IPS DF 4.7 (cell line): ENCODE measurements around the gene CNTLN.
"Not testable (repeated sequence)": the region's sequence is repeated elsewhere in the genome, so short reads cannot be mapped to it uniquely, and the experiment has no call there.

Experiments used
- DNase-seq: peaks from one replicate; pipeline ENCODE4 v3.0.0-alpha.2; 2013; ENCODE audit warnings: low spot score; ENCODE audit errors: extremely low read depth

CNTLN gene

DNA sequence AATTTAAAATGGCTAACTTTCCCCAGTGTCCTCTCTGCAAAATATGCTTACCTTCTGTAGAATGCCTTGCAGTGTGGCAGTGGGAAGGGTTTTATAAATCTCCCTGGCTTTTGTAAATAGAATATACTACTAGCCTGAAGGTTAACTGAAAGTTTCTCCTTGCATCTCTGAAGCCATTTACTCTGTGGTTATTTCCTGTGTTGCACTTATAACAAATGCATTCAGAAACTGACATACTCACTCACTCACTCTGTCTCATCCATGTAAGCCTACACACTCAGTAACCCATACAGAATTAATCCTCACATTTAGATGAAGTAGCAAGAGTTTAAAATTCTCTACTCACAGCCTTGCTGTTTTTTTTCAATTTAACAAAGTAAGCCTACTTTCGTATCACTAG, 356.9 kb downstream of the CNTLN start:
- DNase-seq = no peak

DNA sequence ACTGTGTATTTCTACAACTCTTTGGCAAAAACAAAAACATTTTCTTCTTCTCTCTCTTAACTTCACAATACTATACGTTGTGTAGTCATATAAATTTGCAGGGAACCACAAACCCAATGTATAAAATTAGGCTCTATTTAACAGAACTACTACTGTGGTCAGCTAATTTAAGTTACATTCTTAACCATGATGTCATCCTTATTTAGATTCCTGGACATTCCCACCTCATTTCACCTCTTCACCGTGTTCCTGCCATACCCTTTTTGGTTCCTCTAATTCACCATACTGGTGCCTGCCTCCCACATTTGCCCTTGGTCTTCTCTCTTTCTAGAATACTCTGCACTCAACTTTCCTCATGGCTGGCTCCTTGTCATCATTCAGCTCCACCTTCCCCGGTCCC, 368.4 kb downstream of the CNTLN start:
- DNase-seq = no peak

DNA sequence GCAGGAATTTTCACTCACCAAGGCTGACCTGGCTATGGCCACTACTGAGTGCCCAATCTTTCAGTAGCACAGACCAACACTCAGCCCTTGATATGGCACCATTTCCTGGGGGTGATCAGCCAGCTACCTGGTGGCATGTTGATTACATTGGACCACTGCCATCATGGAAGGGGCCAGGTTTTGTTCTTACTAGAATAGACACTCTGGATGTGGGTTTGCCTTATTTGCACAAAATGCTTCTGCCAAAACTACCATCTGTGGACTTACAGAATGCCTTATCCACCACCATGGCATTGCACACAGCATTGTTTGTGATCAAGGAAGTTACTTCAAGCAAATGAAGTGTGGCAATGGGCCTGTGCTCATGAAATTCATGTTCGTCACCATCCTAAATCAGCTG, 374.3 kb downstream of the CNTLN start:
- DNase-seq = no peak

DNA sequence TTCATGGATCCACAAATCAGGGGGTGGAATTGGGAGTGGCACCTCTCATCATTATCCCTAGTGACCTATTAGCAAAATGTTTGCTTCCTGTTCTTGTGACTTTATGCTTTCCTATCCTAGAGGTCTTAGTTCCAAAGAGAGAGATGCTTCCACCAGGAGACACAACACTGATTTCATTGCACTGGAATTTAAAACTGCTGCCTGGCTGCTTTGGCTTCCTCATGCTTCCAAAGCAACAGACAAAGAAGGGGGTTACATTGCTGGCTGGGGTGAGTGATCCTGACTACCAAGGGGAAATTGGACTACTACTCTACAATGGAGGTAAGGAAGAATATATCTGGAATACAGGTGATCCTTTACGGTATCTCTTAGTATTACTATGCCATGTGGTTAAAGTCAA, 374.9 kb downstream of the CNTLN start:
- no peak for DNase-seq

DNA sequence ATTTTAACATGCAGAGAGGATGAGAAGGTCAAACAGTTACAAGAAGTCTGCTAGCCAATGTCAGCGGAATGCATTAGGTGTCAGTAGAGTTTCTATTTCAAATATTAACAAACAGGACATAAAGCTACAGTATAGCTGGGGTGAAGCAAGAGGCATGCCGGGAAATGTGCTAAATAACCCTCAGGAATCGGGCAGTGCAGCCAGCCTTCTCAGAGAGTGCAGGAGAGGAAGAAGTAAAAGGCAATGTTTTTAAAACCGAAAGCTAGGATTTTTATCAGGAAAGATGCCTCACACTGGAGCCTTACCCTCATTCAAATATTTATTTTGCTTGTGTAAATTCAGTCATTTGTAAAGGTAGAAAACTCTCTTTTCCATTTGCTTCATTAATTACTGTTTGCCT, 384.9 kb downstream of the CNTLN start:
- no peak for DNase-seq

DNA sequence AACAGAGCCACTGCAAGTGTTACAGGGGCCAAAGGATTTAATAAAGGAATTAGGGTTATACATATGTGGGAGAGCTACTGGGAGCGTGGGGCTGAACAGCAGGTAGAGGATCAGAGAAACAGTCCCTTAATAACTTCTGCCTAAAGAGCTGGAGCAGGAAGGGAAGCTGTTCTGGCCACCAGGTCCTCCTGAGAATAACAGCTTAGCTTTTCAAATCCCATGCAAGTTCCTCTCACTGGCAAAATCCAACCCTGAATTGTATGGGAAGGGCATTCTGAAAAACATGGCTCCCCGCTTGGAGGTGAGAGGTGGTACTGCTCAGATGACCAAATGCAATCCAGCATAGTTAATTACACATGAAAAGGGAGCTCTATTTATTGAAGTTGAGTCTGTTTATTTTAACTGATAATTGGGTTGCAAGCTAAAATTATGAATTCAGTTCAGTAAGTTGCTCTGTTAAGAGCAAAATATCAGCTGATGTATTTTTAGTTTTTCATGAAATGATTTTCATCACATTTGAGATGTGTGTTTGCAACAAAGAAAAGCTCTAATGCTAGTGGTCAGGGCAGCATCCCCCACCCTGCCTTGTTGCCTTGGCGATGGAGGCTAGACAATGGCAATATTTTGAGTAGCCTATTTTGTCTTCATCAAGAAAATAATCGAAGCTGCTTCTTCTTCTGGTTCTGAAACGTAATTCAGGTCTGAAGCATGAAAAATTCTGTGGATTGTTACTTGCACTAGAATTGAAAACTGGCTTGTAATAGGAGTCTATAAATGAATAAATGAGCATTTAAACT, 385.6 kb downstream of the CNTLN start:
- no peak for DNase-seq

DNA sequence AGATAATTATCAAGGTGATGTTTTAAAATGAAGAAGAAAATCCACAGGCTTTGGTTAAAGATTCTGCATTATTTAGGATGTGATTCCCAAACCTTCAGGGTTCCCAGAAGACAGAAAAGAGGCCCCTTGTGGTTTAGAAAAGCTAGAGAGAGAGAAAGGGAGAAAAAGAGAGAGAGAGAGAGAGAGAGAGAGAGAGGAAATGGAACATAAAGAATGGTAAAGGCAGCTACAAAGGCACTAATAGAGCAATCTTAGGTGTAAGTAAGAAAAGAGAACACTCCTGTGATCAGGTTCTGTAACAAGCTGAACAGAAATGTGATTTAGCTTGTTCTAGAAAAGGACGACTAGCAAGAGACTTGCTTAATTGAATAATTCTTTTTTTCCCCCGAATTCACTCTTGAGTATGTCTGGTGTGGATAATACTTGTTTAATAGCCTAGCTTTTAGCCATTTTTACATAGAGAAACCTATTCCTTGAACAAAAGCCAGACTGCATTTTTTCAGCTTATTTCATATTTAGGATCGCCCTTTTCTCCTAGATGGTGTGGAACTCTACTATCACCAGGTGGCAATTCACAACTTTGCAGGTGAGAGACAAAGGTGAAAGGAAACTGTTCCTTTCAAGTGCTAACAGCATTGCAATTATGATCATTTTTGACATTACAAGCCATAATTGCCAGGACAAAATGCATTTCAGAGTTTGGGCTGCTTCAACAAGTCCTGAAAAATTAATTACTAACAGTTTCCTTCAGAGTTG, 386.4 kb downstream of the CNTLN start:
- no peak for DNase-seq

DNA sequence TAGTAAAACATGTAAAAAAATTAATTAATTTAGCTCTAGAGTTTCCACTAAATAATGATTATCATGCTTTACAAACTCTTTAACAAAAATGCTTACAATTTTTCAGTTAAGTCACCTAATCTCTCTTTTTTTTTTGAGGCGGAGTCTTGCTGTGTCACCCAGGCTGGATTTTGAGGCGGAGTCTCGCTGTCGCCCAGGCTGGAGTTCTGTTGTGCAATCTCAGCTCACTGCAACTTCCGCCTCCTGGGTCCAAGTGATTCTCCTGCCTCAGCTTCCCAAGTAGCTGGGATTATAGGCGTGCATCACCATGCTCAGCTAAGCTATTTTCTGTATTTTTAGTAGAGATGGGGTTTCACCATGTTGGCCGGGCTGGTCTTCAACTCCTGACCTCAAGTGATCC, 391.9 kb downstream of the CNTLN start:
- not testable (repeated sequence) for DNase-seq

DNA sequence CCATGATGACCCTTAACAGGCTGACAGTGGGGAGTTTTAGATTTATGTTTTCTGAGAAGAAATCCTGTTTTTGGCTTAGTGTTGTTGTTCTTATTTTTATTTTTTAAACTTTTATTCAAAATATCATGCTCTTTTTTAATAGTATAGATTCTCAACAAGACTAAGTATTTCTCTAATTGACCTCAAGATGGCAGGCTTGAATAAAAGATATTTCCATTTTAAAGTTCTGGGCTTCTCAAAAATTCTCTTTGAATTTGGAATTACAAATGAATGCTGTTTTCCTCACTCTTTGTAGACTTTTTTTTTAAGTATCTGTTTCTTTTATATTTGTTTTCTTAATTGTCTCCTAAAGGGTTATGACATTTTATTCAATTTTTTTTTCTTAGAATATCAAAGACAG, 394.0 kb downstream of the CNTLN start:
- DNase-seq = no peak

DNA sequence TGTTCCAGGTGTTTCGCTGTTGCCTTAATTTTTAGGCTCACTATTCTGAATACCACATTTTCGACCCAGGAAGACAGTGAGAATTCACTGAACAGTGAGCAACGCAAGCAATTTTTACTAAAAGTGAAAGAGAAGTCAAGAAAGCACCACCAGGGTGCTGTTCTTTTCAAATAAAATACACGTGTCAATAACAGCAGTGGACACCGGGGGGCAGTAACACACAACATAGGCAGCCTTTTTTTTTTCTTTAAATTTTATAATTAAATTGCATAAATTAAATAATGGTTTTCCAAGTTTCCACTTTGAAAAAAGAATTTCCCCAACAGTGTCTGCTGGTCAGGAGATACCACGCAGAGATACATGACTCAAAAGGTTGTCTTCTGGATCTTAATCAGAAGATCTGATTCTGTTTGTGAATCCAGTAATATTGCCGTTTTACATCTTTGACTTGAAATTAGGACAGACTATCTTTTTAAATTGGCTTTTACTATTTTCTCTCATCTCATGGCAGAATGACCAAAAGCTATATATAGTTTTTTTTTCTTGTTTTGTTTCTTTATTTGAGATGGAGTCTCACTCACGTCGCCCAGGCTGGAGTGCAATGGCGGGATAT, 396.9 kb downstream of the CNTLN start:
- no peak for DNase-seq

DNA sequence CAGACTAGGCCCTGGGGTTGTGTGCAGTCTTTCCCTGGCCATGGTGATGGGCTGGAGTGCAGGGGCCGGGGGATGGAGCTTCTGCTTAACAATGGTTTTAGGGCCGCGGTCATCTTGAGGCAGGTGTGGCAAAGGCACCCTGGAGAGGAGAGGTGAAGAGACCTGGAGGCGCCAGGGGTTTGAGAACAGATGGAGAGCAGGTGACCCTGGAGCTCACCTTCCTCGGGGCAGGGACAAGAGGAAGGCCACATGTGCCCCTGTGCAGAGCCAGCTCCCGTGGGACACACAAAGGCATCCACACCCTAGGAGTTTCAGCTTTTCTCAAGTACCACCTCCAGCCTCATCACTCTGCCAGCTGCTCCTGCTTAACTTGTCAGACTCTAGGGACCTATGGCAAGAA, 397.6 kb downstream of the CNTLN start:
- no peak for DNase-seq

DNA sequence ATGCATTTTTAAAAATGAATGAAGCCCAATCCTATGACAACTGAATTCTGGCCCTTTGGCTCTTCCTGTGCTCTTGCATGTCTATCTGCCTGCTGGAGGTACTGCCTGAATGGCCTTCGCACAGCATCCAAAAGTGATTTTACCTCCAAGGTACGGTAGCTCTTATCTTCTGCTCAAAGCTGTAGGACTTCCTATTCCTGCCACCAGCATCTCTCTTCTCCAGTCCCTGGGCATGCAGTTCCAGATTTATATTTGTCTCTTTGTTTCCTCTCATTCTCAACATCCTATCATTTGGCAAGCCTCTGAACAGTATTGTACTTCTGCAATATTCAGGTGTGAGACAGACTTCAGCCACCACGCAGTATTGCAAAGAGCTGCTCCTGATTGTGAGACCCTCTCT, 400.3 kb downstream of the CNTLN start:
- no peak for DNase-seq

DNA sequence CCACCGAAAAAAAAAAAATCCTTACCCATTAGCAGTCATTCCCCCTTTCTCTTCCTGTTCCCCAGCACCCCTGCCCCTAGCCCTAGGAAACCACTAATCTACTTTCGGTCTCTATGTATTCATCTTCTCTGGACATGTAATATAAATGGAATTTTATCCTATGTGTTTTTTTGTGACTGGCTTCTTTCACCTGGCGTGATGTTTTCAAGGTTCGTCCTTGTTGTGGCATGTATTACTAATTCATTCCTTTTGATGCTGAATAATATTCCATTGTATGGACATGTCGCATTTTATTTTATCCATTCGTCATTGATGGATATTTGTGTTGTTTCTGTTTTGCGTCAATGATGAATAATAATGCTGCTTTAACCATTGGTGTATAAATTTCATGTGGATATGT, 401.2 kb downstream of the CNTLN start:
- DNase-seq = no peak

DNA sequence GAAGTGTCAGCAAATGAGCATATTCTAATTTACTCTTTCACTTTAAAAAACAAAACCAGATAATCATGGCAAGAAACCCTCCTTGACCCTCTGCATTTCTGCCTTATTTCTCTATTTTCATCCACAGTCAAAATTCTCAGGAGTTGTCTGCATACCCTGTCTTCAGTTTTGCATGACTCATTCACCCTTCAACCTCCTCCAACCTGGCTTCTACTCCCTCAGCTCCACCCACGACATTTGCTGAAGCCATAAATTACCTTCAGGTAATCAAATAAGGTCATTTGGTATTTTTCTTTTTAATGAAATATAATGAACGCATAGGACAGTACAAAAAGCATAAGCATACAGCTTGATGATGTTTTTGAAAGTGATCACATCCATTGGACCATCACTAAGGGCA, 416.2 kb downstream of the CNTLN start:
- DNase-seq = no peak
